GM12892 (cell line): ENCODE measurements around the gene RPP40.
A peak's percentile ranks its signal among the peaks of the same experiment; 100 is the strongest.

ENCODE experiments used
- DNase-seq: peaks from one replicate; pipeline ENCODE4 v3.0.0; 2011; ENCODE audit not compliant: insufficient read length
- FAIRE-seq: peaks from 2 replicates; lab custom pipeline; 2011; peaks lifted over from hg19 to GRCh38; lab: Jason Lieb, UNC
- POLR2A ChIP-seq: IDR thresholded peaks from 2 replicates; pipeline ENCODE4 v1.6.1; 2011; ENCODE audit warnings: low read depth, low read length, control low read depth
- POLR2AphosphoS5 ChIP-seq: IDR thresholded peaks from 2 replicates; pipeline ENCODE4 v1.6.1; 2011; ENCODE audit warnings: low read depth, low read length, control low read depth
- TAF1 ChIP-seq: IDR thresholded peaks from 2 replicates; pipeline ENCODE4 v1.6.1; 2011; ENCODE audit warnings: low read depth, mild to moderate bottlenecking, control low read depth, low read length, borderline replicate concordance

Gene RPP40

DNA sequence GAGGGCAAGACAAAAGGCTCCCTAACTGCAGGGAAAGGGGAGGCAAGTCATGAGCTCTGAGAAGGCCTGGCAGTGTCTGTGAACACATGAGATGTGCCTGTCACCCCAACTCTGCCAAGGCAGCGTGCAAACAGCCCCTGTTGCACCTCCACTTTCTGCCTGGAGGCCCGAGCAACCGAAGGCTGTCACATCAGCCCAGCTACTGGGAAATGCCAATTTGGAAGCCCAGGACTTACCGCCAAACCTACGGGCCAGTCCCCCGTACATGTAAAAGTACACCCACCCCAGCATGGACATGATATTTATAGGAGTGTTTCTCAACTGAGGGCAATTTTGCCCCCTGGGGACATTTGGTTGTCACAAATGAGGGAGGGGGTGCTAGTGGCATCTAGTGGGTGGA is 27.3 kb upstream of the RPP40 start:
- DNase-seq (no peak), FAIRE-seq (no peak)
- no peak for TF ChIP-seq POLR2A
- no peak for TF ChIP-seq TAF1
- TF ChIP-seq POLR2AphosphoS5 = no peak

DNA sequence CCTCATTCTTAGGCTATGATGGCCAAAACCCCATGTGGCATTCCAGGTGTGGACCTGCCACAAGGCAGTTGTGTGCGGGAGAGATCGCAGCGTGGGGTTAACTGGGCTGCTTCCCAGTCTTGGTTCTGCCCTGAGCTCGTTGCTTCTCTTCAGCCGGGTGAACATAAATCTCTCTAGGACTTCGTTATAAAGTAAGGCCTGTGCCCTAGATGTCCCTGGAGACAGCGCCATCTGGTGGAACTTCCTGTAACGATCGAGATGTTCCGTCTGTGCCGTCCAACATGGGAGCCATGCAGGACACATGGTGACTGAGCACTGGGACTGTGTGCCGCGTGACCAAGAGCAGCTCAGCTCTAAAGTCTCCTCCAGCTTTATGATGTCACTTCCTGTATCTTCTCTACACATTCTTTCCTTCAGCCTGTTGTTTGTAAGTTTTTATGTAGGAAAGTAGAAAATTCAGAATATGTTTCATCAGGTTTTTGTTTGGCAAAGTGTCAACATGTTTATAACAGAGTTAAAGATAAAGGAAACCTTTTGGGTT is 26.8 kb upstream of the RPP40 start:
- TF ChIP-seq TAF1 (no peak), POLR2A (no peak), POLR2AphosphoS5 (no peak)
- FAIRE-seq = peak; percentile 78
- DNase-seq = peak; percentile 57

DNA sequence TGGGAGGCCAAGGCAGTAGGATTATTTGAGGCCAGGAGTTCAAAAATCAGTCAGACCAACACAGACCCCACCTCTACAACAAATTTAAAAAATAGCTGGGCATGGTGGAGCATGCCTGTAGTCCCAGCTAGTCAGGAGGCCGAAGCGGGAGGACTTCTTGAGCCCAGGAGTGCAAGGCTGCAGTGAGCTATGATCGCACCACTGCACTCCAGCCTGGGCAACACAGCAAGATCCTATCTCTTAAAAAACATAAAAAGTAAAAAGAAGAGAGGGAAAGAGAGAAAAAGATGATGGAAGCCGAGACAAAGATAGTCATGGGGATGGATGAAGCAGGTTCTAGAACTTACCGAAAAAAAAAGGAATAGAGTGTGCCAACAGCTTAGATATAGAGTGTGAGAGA is 25.8 kb upstream of the RPP40 start:
- TF ChIP-seq TAF1 = no peak
- TF ChIP-seq POLR2A = no peak
- no peak for TF ChIP-seq POLR2AphosphoS5
- DNase-seq = no peak
- FAIRE-seq = no peak

DNA sequence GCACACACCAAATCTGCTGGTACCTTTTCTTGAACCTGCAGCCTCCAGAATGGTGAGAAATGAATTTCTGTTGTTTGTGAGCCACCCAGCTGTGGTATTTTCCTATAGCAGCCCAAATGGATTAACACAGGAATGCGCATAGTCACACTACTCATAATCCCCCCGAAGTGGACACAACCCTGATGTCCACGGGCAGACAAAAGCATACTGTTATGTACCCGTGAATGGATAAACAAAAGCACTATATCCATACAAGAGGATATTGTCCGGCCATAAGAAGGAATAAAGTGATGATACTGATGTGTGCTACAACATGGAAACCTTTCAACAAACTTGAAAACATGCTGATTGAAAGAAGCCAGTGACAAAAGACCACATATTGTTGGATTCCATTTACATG is 25.1 kb upstream of the RPP40 start:
- no peak for TF ChIP-seq POLR2A
- TF ChIP-seq POLR2AphosphoS5 = no peak
- TF ChIP-seq TAF1 = no peak
- DNase-seq (no peak), FAIRE-seq (no peak)

DNA sequence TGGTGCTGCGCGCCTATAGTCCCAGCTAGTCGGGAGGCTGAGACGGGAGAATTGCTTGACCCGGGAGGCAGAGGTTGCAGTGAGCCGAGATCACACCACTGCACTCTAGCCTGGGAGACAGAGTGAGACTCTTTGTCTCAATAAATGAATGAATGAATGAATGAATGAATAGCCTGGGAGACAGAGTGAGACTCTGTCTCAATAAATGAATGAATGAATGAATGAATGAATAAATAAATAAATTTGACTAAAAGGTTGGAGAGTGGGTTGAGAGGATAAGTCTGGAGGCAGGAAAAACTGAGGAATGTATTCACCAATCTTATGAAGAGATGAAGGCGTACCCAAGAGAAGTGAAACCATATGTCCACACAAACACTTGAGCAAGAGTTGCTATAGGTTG is 24.5 kb upstream of the RPP40 start:
- DNase-seq (no peak), FAIRE-seq (no peak)
- TF ChIP-seq POLR2A = no peak
- TF ChIP-seq POLR2AphosphoS5 = no peak
- TF ChIP-seq TAF1 = no peak

DNA sequence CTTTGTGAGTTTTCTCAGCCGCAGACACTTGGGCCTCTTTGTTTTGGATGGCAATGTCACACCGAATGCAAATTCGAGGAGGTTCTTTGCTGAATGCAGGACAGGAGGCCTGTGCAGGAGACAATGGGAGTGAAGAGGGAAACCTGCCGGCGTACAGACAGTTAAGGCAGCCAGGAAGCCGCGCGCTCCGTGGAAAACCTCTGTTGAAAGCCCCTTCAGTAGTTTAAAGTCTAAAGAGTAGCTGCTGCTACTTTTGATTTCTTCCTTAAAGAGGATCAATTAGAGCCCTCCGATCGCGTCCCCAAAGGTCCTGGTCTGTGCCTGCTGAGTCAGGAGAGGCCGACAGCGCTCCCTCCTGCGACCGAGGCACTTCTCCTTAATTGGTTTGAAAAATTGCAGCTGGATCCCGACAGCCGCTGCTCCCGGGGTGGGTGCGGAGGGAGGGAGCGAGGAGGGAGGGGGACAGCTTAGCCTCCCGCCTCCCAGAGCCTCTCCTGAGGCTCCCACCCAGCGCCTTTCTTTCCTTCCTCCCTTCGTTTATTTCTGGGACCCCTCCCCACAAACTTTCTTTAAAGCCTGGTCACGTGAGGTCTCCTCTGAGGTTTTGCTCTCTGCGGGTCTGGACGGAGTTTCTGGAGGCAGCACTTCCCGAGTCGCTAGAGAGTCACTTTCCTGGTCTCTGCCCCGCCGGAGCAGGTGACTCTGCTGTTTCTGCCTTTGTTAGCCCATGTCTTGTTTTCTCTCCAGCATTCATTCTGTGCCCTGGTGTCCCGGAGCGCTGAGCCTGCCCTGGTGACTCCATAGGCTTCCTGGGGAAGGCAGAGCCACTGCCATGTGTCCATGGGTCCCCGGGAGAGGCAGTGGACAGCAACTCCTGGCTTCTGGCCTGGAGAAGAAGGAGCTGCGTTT is 22.3 kb upstream of the RPP40 start:
- TF ChIP-seq TAF1 (no peak), POLR2AphosphoS5 (no peak), POLR2A (no peak)
- DNase-seq (no peak), FAIRE-seq (no peak)

DNA sequence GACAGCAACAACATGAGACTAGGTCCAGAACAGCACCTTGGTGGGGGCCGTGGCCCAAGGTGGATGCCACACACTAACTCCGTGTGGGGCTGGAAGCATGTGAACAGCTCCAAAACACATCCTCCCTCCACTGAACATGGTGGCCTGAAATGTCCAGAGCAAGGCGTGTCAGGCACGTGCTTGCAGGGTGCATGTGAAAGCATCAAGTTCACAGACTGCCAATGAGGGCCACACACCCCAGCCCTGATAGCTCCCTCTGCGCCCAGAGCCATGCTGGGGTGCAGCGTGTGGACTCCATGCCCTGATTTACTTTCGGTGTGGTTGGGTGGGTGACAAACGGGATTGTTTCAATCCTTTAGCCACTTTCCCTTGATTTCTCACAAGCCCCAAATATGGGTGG is 20.1 kb upstream of the RPP40 start:
- FAIRE-seq (no peak), DNase-seq (no peak)
- TF ChIP-seq POLR2A = no peak
- no peak for TF ChIP-seq TAF1
- no peak for TF ChIP-seq POLR2AphosphoS5

DNA sequence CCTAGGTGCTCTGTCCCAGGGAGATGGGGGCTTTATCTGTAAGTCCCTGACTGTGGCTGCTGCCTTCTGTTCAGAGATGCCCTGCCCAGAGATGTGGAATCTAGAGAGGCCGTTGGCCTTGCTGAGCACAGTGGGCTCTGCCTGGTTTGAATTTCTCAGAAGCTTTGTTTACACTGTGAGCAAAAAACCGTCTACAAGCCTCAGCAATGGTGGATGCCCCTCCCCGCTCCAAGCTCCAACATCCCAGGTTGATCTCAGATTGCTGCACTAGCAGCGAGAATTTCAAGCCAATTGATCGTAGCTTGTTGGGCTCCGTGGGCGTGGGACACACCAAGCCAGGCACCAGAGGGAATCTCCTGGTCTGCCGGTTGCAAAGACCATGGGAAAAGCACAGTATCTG is 16.3 kb upstream of the RPP40 start:
- FAIRE-seq (no peak), DNase-seq (no peak)
- no peak for TF ChIP-seq TAF1
- TF ChIP-seq POLR2A = no peak
- TF ChIP-seq POLR2AphosphoS5 = no peak

DNA sequence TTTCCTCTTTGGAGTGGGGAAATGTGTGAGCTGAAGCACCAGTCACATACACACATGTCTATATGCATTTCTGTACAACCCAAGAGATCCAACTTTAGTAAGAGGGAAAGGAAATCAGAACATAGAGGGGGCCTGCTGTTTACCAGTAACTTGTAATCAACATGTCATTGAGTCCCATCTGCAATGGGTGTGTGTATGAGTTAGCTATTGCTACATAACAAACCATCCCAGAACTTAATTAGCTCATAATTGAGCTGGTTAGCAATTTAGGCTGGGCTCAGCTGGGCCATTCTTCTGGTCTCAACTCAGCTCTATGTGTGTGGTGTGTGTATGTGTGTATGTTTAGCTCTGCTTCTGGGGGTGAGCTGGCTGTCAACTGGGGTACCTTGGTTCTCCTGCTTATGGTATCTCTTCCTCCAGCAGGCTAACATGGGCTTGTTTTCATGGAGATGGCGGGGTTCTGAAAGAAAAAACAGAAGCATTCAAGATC is 10.3 kb upstream of the RPP40 start:
- TF ChIP-seq TAF1 (no peak), POLR2AphosphoS5 (no peak), POLR2A (no peak)
- no peak for DNase-seq
- no peak for FAIRE-seq

DNA sequence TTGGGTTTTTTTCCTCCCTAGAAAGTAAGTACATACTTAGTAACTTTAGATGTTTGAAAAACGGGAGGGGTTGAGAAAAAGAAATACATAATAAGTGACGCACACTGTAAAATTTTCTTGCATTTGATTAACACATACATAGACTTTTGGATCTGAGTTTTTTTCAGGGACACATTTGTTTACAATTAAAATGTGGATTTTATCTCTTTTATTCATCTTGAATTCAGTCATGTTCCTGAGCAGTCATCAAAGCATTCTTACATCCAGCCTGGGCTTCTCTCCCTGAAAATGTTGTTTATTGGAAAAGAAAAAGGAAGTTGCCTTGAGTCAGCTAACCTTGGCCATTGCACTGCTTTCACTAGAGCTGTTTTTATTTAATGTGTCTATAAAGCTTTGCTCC is 8.7 kb upstream of the RPP40 start:
- FAIRE-seq = no peak
- no peak for DNase-seq
- TF ChIP-seq TAF1 = no peak
- no peak for TF ChIP-seq POLR2AphosphoS5
- no peak for TF ChIP-seq POLR2A

DNA sequence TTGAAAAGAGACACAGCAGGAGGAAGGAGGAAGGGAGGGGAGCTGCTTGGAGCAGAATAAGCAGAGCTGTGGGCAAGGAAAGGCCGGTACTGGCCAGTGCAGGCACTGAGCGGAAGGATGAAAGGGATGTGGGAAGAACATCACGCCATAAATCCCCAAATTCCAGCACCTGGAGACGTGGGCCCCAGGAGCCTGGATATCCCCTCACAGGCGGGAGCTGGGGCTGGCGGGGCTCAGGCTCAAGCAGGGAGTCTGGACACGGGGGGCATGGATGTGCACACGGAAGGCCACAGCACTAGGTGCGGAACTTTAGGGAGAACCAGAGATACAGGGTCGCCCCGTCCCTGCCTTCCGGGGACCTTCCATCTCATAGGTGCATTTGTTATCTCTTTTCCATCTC is 7.5 kb upstream of the RPP40 start:
- no peak for DNase-seq
- no peak for FAIRE-seq
- TF ChIP-seq POLR2A = no peak
- TF ChIP-seq TAF1 = no peak
- no peak for TF ChIP-seq POLR2AphosphoS5
